WTC11 (cell line): Measurements from ENCODE around the gene RBM20.
"Not testable (repeated sequence)": the region's sequence is repeated elsewhere in the genome, so short reads cannot be mapped to it uniquely, and the experiment has no call there.

Source experiments
- ATF1 ChIP-seq: sonication (generic); formaldehyde crosslinking; IDR thresholded peaks from 2 replicates; pipeline ENCODE4 v1.8.1; 2023; ENCODE audit warnings: mild to moderate bottlenecking, moderate library complexity, missing genetic modification reagents
- CREB1 ChIP-seq: sonication (generic); formaldehyde crosslinking; IDR thresholded peaks from 2 replicates; pipeline ENCODE4 v1.8.0; 2023; ENCODE audit warnings: mild to moderate bottlenecking, missing genetic modification reagents
- CTCF ChIP-seq: fragments of 200-600 bp; IDR thresholded peaks from 2 replicates; pipeline ENCODE4 v1.8.0; 2022; ENCODE audit warnings: antibody characterized with exemption
- ELF4 ChIP-seq: sonication (generic); formaldehyde crosslinking; IDR thresholded peaks from 2 replicates; pipeline ENCODE4 v1.8.1; 2022; ENCODE audit warnings: low read depth, mild to moderate bottlenecking, moderate library complexity, missing genetic modification reagents
- FOXJ3 ChIP-seq: sonication (generic); formaldehyde crosslinking; IDR thresholded peaks from 2 replicates; pipeline ENCODE4 v1.9.0; 2021; ENCODE audit warnings: missing genetic modification reagents, mild to moderate bottlenecking, borderline replicate concordance
- FOXP1 ChIP-seq: sonication (generic); formaldehyde crosslinking; IDR thresholded peaks from 2 replicates; pipeline ENCODE4 v1.8.0; 2022; ENCODE audit warnings: missing genetic modification reagents, mild to moderate bottlenecking, moderate library complexity, borderline replicate concordance
- MAX ChIP-seq: sonication (generic); formaldehyde crosslinking; IDR thresholded peaks from 2 replicates; pipeline ENCODE4 v1.8.0; 2022; ENCODE audit warnings: mild to moderate bottlenecking, missing genetic modification reagents
- MYBL2 ChIP-seq: sonication (generic); formaldehyde crosslinking; IDR thresholded peaks from 2 replicates; pipeline ENCODE4 v1.8.1; 2023; ENCODE audit warnings: mild to moderate bottlenecking, moderate library complexity, missing genetic modification reagents
- PRDM15 ChIP-seq: sonication (generic); formaldehyde crosslinking; IDR thresholded peaks from 2 replicates; pipeline ENCODE4 v1.8.0; 2022; ENCODE audit warnings: missing genetic modification reagents
- ZNF121 ChIP-seq: sonication (generic); formaldehyde crosslinking; IDR thresholded peaks from 2 replicates; pipeline ENCODE4 v1.8.0; 2023; ENCODE audit warnings: missing genetic modification reagents

GRCh38 chr10:110660289-110660688 lies 16.2 kb downstream of the RBM20 start:
- not testable (repeated sequence) for TF ChIP-seq ATF1; MAX (CRISPR knock-in tag); PRDM15; CTCF; CREB1 (CRISPR knock-in tag); MYBL2 (CRISPR knock-in tag); ELF4; FOXP1; FOXJ3 (CRISPR knock-in tag); ZNF121 (CRISPR knock-in tag)
